Esophagus (tissue), 2 donors: ENCODE results near the gene UBXN6. TPM values are rescaled to one million over a fixed set of nuclear protein-coding genes. Genes with fewer than 3 reads are reported as not detected.

Source experiments
- H3K27ac ChIP-seq, 2 donors: one replicate each; pipeline ENCODE4 v1.5.1; 2013; ENCODE audit warnings: low read depth in 2 of 2, mild to moderate bottlenecking in 2 of 2, inconsistent platforms in 1 of 2, low read length in 1 of 2, moderate library complexity in 1 of 2
- H3K27me3 ChIP-seq, 2 donors: one replicate each; pipeline ENCODE4 v1.6.1; 2013; ENCODE audit warnings: low read length in 2 of 2, control low read depth in 1 of 2, mild to moderate bottlenecking in 1 of 2; ENCODE audit not compliant: insufficient read depth in 2 of 2, control insufficient read depth in 1 of 2
- H3K36me3 ChIP-seq, 2 donors: one replicate each; pipeline ENCODE4 v1.6.1; 2013; ENCODE audit warnings: low read length in 1 of 2; ENCODE audit not compliant: control insufficient read depth in 2 of 2, insufficient read depth in 2 of 2
- H3K4me1 ChIP-seq, 2 donors: one replicate each; pipeline ENCODE4 v1.6.1; 2013; ENCODE audit warnings: low read length in 1 of 2; ENCODE audit not compliant: control insufficient read depth in 2 of 2, insufficient read depth in 2 of 2
- H3K4me3 ChIP-seq, 2 donors: one replicate each; pipeline ENCODE4 v1.5.1; 2013; ENCODE audit warnings: low read length in 2 of 2, mild to moderate bottlenecking in 2 of 2, low read depth in 1 of 2, moderate library complexity in 1 of 2
- H3K9me3 ChIP-seq, 2 donors: one replicate each; pipeline ENCODE4 v1.6.1; 2013; ENCODE audit warnings: mild to moderate bottlenecking in 2 of 2, low read depth in 1 of 2, low read length in 1 of 2, moderate library complexity in 1 of 2; ENCODE audit not compliant: control insufficient read depth in 2 of 2, insufficient read depth in 1 of 2
- WGBS, 2 donors: extraction: QIAGEN DNeasy Blood & Tissue Kit; methylation state at CpG; one replicate each; pipeline ENCODE4 v1.1.7; 2013; 5-methylcytosine and 5-hydroxymethylcytosine counted together
- polyA plus RNA-seq, 2 donors: library from polyadenylated mRNA; stranded (reverse); fragments of 200-250 nt; gene quantifications; one replicate each; pipeline ENCODE4 v1.2.3, GENCODE V29; 2013
- donor health status: healthy with polysubstance abuse.
- donor health status: Bipolar disorder and iron deficiency.

UBXN6 gene
- polyA plus RNA-seq, 2 donors = 71.3 to 82.8 TPM

DNA sequence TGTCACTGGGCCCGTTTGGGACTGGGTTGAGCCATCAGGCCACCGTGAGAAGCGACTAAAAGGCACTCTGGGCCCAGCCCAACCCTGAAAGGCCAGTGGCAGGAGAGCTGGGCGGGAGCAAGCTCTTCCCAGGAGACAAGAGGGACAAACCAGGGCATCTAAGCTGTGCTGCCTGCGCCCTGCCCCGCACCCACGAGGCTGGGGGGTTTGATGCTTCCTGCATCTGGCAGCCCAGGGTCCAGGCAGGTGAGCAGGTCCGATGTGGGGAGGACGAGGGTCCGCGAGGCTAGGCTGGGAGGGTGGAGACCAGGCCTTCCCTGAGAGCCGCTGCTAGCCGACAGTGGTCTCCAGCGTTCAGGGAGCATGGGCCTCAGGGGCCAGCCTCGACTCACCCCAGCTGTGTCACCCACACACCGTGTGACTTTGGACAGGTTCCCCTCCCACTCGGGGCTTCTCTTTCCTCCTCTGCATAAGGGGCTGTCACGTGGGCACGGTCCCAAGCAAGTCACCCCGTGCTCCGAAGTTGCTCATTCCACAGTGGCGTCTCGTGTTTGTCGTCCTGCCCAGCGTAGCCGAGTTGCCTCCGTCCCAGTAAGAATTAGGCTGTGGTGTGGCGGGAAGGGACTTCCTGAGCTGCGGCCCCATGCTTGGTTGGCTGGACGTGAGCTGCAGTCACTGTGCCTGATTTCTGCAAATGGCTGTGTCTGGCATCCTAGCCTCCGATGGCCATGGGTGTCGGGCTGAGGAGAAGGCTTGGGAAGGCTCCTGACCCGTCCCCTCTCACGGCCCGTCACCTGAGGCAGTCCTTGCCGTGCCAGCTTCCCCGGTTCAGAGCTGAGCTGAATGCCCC, 44.9 kb upstream of the UBXN6 start:
- H3K4me3 ChIP-seq = no peak overlapping the region
- no peaks in the 10 kb centered on the region for H3K9me3 ChIP-seq
- no peaks in the 10 kb centered on the region for H3K4me1 ChIP-seq
- 85 to 86% methylated on average over 37 of the region's 37 CpGs for WGBS, 2 donors
- peaks cover 0 to 59% of the 10 kb centered on the region in 2 donors for H3K36me3 ChIP-seq
- no peak overlapping the region for H3K27ac ChIP-seq
- H3K27me3 ChIP-seq = no peaks in the 10 kb centered on the region

DNA sequence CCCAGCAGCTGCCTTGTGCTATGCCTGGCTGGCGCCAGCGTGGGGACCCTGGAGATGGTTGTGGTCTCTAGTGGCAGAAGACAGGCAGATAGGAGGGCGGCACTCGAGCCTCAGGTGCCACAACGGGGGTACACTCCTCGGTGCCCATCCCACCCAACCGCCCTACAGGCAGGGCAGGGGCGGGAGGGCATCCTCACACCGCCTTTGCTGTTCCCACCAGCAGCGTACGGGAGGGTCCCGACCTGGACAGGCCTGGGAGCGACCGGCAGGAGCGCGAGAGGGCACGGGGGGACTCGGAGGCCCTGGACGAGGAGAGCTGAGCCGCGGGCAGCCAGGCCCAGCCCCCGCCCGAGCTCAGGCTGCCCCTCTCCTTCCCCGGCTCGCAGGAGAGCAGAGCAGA, 44.1 kb upstream of the UBXN6 start:
- Histone ChIP-seq H3K4me1 (no peaks in the 10 kb centered on the region), H3K27ac (no peak overlapping the region), H3K4me3 (no peak overlapping the region), H3K9me3 (no peaks in the 10 kb centered on the region), H3K27me3 (no peaks in the 10 kb centered on the region), H3K36me3 (peaks cover 0 to 63% of the 10 kb centered on the region in 2 donors)
- WGBS, 2 donors = 87 to 90% methylated on average over 25 of the region's 25 CpGs

DNA sequence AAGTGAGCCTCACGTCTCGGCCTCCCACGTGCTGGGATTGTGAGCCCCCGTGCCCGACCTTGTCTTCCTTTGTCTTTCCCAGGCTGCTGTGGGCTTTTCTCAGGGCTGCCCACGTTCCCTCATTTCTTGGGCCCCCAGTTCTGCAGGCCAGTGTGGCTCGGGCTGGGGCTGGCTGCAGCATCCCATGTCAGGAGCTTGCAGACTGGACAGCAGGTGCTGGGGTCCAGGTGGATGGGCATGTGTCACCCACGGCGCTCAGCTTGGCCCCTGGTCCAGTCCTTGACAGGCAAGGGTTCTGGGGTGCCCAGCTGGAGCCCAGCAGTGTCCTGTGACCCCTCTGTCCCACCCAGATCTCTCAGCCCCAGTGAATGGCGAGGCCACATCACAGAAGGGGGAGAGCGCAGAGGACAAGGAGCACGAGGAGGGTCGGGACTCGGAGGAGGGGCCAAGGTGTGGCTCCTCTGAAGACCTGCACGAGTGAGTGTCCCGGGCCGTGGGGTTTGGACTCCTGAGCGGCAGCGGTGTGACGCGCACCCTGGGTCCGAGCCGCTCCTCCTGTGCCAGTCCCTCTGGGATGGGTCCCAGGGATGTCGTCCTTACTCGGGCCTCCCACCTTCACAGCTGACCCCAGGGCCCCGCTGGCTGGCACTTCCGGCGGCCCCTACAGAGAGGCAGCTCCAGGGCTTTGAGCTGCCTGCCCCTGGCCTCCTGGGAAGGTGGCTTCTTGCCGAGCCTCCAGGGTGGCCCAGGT, 43.4 kb upstream of the UBXN6 start:
- H3K36me3 ChIP-seq = peaks cover 0 to 69% of the 10 kb centered on the region in 2 donors
- no peaks in the 10 kb centered on the region for H3K27me3 ChIP-seq
- H3K4me1 ChIP-seq = no peaks in the 10 kb centered on the region
- no peaks in the 10 kb centered on the region for H3K9me3 ChIP-seq
- no peak overlapping the region for H3K4me3 ChIP-seq
- 89 to 92% methylated on average over 29 of the region's 29 CpGs for WGBS, 2 donors
- H3K27ac ChIP-seq = no peak overlapping the region

DNA sequence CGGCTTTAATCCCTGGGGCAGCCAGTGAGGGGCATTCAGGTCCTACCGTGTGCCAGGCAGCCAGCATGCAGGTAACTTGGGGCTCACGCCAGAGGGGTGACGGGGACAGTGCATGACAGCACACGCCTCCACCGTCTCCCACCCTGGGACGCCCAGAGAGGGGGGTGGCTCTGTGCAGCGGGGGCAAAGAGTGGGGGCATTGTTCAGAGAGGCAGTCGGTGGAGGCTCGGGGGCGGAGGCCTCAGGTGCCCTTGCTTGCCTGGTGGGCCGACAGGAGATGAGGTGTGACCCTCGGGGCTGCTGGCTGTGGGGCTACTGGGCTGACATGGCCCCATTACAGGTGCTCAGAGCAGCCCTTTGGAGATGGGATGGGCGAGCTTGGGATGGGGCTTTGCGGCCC, 42.3 kb upstream of the UBXN6 start:
- no peaks in the 10 kb centered on the region for H3K4me1 ChIP-seq
- H3K27ac ChIP-seq = no peak overlapping the region
- no peaks in the 10 kb centered on the region for H3K9me3 ChIP-seq
- no peak overlapping the region for H3K4me3 ChIP-seq
- no peaks in the 10 kb centered on the region for H3K27me3 ChIP-seq
- 92 to 93% methylated on average over 15 of the region's 15 CpGs for WGBS, 2 donors
- peaks cover 0 to 69% of the 10 kb centered on the region in 2 donors for H3K36me3 ChIP-seq

DNA sequence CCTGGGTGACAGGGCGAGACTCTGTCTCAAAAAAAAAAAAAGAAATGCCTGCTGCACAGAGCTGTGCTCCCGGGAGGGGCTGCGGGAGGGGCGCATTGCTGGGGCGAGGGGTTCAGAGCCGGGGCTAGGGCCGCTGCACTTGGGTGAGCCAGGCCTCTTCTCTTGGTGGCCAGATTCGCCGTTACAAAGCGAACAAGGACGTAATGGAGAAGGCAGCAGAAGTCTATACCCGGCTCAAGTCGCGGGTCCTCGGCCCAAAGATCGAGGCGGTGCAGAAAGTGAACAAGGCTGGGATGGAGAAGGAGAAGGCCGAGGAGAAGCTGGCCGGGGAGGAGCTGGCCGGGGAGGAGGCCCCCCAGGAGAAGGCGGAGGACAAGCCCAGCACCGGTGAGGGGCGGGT, 41.7 kb upstream of the UBXN6 start:
- H3K36me3 ChIP-seq = peaks cover 3 to 68% of the 10 kb centered on the region in 2 donors
- WGBS, 2 donors = 96% methylated on average over 23 of the region's 23 CpGs
- no peak overlapping the region for H3K4me3 ChIP-seq
- no peak overlapping the region for H3K27ac ChIP-seq
- no peaks in the 10 kb centered on the region for H3K4me1 ChIP-seq
- no peaks in the 10 kb centered on the region for H3K27me3 ChIP-seq
- H3K9me3 ChIP-seq = no peaks in the 10 kb centered on the region

DNA sequence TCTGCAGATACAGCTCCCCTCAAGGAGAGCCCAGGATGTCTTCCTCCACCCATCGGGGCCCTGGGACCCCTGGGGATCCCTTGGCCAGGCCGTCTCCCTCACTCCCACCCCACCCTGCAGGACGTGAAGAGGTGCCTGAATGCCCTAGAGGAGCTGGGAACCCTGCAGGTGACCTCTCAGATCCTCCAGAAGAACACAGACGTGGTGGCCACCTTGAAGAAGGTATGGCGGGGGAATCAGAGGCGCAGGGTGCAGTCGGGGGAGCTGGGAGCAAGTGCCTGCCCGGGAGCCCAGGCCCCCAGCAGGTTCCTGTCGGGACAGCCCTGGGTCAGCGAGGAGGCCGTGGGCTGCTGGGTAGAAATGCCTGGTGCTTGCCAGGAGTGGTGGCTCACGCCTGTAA, 41.1 kb upstream of the UBXN6 start:
- Histone ChIP-seq H3K4me3 (no peak overlapping the region), H3K36me3 (peaks cover 10 to 72% of the 10 kb centered on the region in 2 donors)
- WGBS, 2 donors = 94 to 96% methylated on average over 12 of the region's 12 CpGs

DNA sequence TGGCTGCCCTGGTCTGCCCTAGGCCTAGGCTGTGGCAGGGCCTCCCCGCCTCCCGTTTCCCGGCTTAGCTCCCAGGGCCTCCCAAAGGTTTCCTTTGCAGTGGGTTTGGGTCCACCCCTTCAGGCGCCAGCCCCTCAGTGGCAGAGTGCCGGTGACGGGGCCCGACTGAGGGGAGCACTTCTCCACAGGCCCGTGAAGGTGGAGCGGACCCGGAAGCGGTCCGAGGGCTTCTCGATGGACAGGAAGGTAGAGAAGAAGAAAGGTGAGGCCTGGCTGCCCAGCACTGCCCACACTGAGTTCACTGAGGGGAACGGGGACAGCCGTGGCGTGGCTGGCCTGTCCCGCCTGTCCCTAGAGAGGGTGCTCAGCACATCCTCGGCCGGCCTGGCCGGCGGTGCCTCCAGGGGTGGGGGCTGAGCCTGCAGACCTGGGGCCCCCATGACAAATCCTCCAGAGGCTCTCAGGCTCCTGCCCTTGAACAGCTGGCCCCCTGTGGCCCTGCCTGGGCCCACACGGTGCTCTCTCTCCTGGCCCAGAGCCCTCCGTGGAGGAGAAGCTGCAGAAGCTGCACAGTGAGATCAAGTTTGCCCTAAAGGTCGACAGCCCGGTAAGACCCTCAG, 40.3 kb upstream of the UBXN6 start:
- H3K36me3 ChIP-seq = peaks cover 10 to 71% of the 10 kb centered on the region in 2 donors
- WGBS, 2 donors = 92 to 93% methylated on average over 25 of the region's 25 CpGs

More for the DNA sequence above, 41.1 kb upstream of the UBXN6 start:
- Histone ChIP-seq H3K27ac (no peak overlapping the region), H3K4me1 (no peaks in the 10 kb centered on the region), H3K27me3 (no peaks in the 10 kb centered on the region), H3K9me3 (no peaks in the 10 kb centered on the region)

DNA sequence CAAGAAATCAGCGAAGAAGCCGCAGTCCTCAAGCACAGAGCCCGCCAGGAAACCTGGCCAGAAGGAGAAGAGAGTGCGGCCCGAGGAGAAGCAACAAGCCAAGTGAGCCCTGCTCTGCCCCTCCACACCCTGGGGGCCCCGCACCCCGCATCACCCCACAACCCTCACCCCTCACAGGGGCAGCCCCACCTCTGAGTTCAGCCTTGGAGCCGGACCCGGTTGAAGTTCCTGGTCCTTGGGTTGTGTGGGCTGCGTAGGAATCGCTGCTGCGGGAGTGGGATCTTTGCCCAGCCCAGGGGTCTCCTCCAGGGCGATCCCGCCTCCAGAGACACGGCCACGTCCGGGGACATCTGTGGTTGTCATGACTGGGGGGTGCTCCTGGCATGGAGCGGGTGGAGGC, 38.7 kb upstream of the UBXN6 start:
- no peaks in the 10 kb centered on the region for H3K9me3 ChIP-seq
- H3K4me3 ChIP-seq = no peak overlapping the region
- no peaks in the 10 kb centered on the region for H3K4me1 ChIP-seq
- peaks cover 10 to 75% of the 10 kb centered on the region in 2 donors for H3K36me3 ChIP-seq
- no peaks in the 10 kb centered on the region for H3K27me3 ChIP-seq
- H3K27ac ChIP-seq = no peak overlapping the region
- WGBS, 2 donors = 89% methylated on average over 17 to 18 of the region's 18 CpGs

More for the DNA sequence above, 40.3 kb upstream of the UBXN6 start:
- no peaks in the 10 kb centered on the region for H3K4me1 ChIP-seq
- H3K9me3 ChIP-seq = no peaks in the 10 kb centered on the region
- no peaks in the 10 kb centered on the region for H3K27me3 ChIP-seq
- no peak overlapping the region for H3K27ac ChIP-seq
- H3K4me3 ChIP-seq = no peak overlapping the region

DNA sequence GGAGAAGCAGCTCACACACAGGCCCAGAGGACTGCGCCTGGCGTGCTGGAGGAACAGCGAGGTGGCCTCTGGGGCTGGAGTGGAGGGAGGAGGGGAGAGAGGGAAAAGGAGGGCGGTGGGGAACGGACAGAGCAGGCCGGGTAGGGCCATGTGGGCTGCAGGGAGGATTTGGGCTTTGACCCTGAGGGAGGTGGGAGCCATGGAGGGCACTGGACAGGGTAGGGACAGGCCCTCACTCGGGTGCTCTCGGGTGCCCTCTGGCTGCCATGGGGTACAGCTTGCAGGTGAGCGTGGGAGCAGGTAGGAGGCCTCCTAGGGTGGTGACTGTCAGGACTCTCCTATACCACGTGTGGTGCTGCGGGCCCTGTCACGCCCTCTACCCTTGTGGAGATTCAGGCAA, 37.9 kb upstream of the UBXN6 start:
- no peaks in the 10 kb centered on the region for H3K4me1 ChIP-seq
- peaks cover 10 to 72% of the 10 kb centered on the region in 2 donors for H3K36me3 ChIP-seq

More for the DNA sequence above, 37.9 kb upstream of the UBXN6 start:
- 79 to 93% methylated on average over 8 to 12 of the region's 12 CpGs for WGBS, 2 donors
- no peaks in the 10 kb centered on the region for H3K27me3 ChIP-seq
- no peak overlapping the region for H3K27ac ChIP-seq
- H3K4me3 ChIP-seq = no peak overlapping the region
- no peaks in the 10 kb centered on the region for H3K9me3 ChIP-seq
